ENCODE data around the gene ZFP82. TPM values are rescaled to one million over a fixed set of nuclear protein-coding genes. Genes with fewer than 3 reads are reported as not detected.

ZFP82 gene
- 1 to 10 TPM; 5.9 to 8.0 (median 7.2) TPM for total RNA-seq

GRCh38 chr19:36418287-36419001, at the start of gene ZFP82:
TSS of gene ZFP82 (minus strand) at chr19:36418644. CDS start at chr19:36409789, 8,855 bp downstream.
- peak; percentile 94 for ATAC-seq
- H3K9me3 ChIP-seq, result no peaks in the 10 kb centered on the region
- TF ChIP-seq EP300 (IDR thresholded peaks at IDR 0.05), result no peak
- peak; percentile 63 to 64 for TF ChIP-seq POLR2A (IDR thresholded peaks at IDR 0.05)
- TF ChIP-seq CTCF (IDR thresholded peaks at IDR 0.05), result peak in 1 of 4 experiments; percentile 36
- TF ChIP-seq POLR2AphosphoS5 (IDR thresholded peaks at IDR 0.05), result peak; percentile 58
- peak within 1 kb of the TSS; percentile 72 to 73 for H3K4me3 ChIP-seq
- H3K4me1 ChIP-seq, result peaks cover 0 to 36% (median 7%) of the 10 kb centered on the region in 3 donors
- peaks cover 0 to 5% of the 10 kb centered on the region in 2 donors for H3K36me3 ChIP-seq
- WGBS, 2 donors (ENCODE audit: low coverage in 1 of 2), result 0% methylated on average over 1 to 10 of the region's 70 CpGs
- peak within 1 kb of the TSS; percentile 83 to 91 (median 88) for H3K27ac ChIP-seq
- peaks cover 5% of the 10 kb centered on the region for H3K27me3 ChIP-seq

DNA sequence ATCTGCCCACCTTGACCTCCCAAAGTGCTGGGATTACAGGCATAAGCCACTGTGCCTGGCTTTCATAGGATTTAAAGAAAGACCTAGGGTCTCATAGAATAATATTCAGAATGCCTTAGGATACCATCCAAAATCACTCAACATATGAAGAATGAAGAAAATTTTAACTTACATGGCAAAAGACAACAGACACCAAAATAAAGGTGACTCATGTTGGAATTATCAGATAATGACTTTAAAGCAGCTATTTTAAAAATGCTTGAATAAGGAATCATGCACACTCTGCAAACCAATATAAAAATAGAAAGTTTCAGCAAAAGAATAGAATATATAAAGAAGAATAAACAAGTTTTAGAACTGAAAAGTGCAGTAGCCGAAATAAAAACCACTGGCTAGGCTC, 41.6 kb upstream of the ZFP82 start:
- Histone ChIP-seq H3K27ac (no peak overlapping the region), H3K36me3 (peaks cover 0 to 85% of the 10 kb centered on the region in 2 donors), H3K4me1 (no peaks in the 10 kb centered on the region), H3K9me3 (peaks cover 0 to 48% (median 0%) of the 10 kb centered on the region in 3 donors), H3K4me3 (no peak overlapping the region), H3K27me3 (no peaks in the 10 kb centered on the region)
- ATAC-seq, result no peak
- WGBS, 2 donors (ENCODE audit: low coverage in 1 of 2), result 88% methylated on average over 1 of the region's 1 CpG
- TF ChIP-seq EP300 (IDR thresholded peaks at IDR 0.05) (no peak), POLR2AphosphoS5 (IDR thresholded peaks at IDR 0.05) (no peak), CTCF (IDR thresholded peaks at IDR 0.05) (no peak), POLR2A (IDR thresholded peaks at IDR 0.05) (no peak)

DNA sequence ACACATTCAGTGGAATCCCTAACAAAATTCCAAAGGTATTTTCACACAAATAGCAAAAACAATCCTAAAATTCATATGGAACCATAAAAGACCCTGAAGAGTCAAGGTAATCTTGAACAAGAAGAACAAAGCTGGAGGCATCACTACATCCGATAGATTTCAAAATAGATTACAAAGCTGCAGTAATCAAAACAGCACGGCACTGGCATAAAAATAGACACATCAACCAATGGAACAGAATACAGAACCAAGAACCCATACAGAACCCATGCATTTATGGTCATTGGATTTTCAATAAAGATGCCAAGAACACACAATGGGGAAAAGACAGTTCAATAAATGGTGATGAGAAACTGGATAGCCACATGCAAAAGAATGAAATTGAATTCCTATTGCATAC, 38.4 kb upstream of the ZFP82 start:
- H3K4me1 ChIP-seq, result no peaks in the 10 kb centered on the region
- ATAC-seq, result no peak
- H3K4me3 ChIP-seq, result no peak overlapping the region
- H3K9me3 ChIP-seq, result peaks cover 0 to 80% (median 0%) of the 10 kb centered on the region in 3 donors
- no peak overlapping the region for H3K27ac ChIP-seq
- TF ChIP-seq EP300 (IDR thresholded peaks at IDR 0.05), result no peak
- no peak for TF ChIP-seq CTCF (IDR thresholded peaks at IDR 0.05)
- no peak for TF ChIP-seq POLR2AphosphoS5 (IDR thresholded peaks at IDR 0.05)
- no peak for TF ChIP-seq POLR2A (IDR thresholded peaks at IDR 0.05)
- no peaks in the 10 kb centered on the region for H3K27me3 ChIP-seq
- 80 to 100% methylated on average over 1 to 2 of the region's 2 CpGs for WGBS, 2 donors (ENCODE audit: low coverage in 1 of 2)
- H3K36me3 ChIP-seq, result peaks cover 0 to 90% of the 10 kb centered on the region in 2 donors

GRCh38 chr19:36449059-36449670, 30.7 kb upstream of the ZFP82 start:
- no peak for ATAC-seq
- Histone ChIP-seq H3K4me3 (no peak overlapping the region), H3K27me3 (no peaks in the 10 kb centered on the region), H3K4me1 (no peaks in the 10 kb centered on the region), H3K9me3 (peaks cover 2 to 100% (median 3%) of the 10 kb centered on the region in 3 donors), H3K27ac (no peak overlapping the region), H3K36me3 (peaks cover 12 to 95% of the 10 kb centered on the region in 2 donors)
- no peak for TF ChIP-seq POLR2AphosphoS5 (IDR thresholded peaks at IDR 0.05)
- TF ChIP-seq CTCF (IDR thresholded peaks at IDR 0.05), result no peak
- TF ChIP-seq EP300 (IDR thresholded peaks at IDR 0.05), result no peak
- WGBS, 2 donors (ENCODE audit: low coverage in 1 of 2), result 83 to 89% methylated on average over 3 to 4 of the region's 5 CpGs
